Neural cell (in vitro differentiated cells): ENCODE results near the gene ATP2A2. TPM values are rescaled to one million over a fixed set of nuclear protein-coding genes. Genes with fewer than 3 reads are reported as not detected.

Source experiments
- H2AFZ ChIP-seq: fragments of 200-600, 300-800 bp; sonication (generic), shearing (Covaris generic); 2 replicates; pipeline ENCODE4 v1.6.0; 2014; ENCODE audit warnings: low read depth, mild to moderate bottlenecking, antibody characterized with exemption, low read length, moderate library complexity
- H3F3A ChIP-seq: fragments of 200-600 bp; shearing (Covaris generic); 2 replicates; pipeline ENCODE4 v1.6.1; 2016; ENCODE audit warnings: mild to moderate bottlenecking, moderate library complexity, mixed read lengths, antibody characterized with exemption, low read length; ENCODE audit not compliant: insufficient read depth, poor library complexity, severe bottlenecking
- H3K27ac ChIP-seq: fragments of 200-600, 300-800 bp; sonication (generic), shearing (Covaris generic); 2 replicates; pipeline ENCODE4 v1.5.1; 2014; ENCODE audit warnings: mild to moderate bottlenecking, low read length, moderate library complexity
- H3K27me3 ChIP-seq: fragments of 300-800, 200-600 bp; sonication (generic), shearing (Covaris generic); 2 replicates; pipeline ENCODE4 v1.6.0; 2014; ENCODE audit warnings: mild to moderate bottlenecking, low read depth, low read length, moderate library complexity; ENCODE audit not compliant: insufficient read depth
- H3K36me3 ChIP-seq: fragments of 300-800, 200-600 bp; sonication (generic), shearing (Covaris generic); 2 replicates; pipeline ENCODE4 v1.5.1; 2014; ENCODE audit warnings: mild to moderate bottlenecking, antibody characterized with exemption, low read length, moderate library complexity; ENCODE audit not compliant: insufficient read depth
- H3K4me2 ChIP-seq: fragments of 300-800, 200-600 bp; sonication (generic), shearing (Covaris generic); 2 replicates; pipeline ENCODE4 v1.6.0; 2014; ENCODE audit warnings: mild to moderate bottlenecking, low read length
- H3K4me3 ChIP-seq: fragments of 300-800, 200-600 bp; sonication (generic), shearing (Covaris generic); 2 replicates; pipeline ENCODE4 v1.5.1; 2014; ENCODE audit warnings: mild to moderate bottlenecking, low read length, moderate library complexity
- H3K79me2 ChIP-seq: fragments of 200-600 bp; shearing (Covaris generic); replicated peaks from 2 replicates; pipeline ENCODE4 v1.6.0; 2014; ENCODE audit warnings: mild to moderate bottlenecking, low read length, moderate library complexity; ENCODE audit not compliant: insufficient read depth
- H3K9ac ChIP-seq: fragments of 300-800, 200-600 bp; sonication (generic), shearing (Covaris generic); 2 replicates; pipeline ENCODE4 v1.6.1; 2016; ENCODE audit warnings: mild to moderate bottlenecking, low read length, mixed read lengths
- H3K9me2 ChIP-seq: fragments of 200-600 bp; shearing (Covaris generic); 2 replicates; pipeline ENCODE4 v1.6.1; 2016; ENCODE audit warnings: mild to moderate bottlenecking, low read length, mixed read lengths; ENCODE audit not compliant: insufficient read depth
- H3K9me3 ChIP-seq: fragments of 200-600, 300-800 bp; sonication (generic), shearing (Covaris generic); 2 replicates; pipeline ENCODE4 v1.6.1; 2016; ENCODE audit warnings: mild to moderate bottlenecking, mixed run types, low read length, moderate library complexity, mixed read lengths
- H4K20me1 ChIP-seq: fragments of 200-600 bp; shearing (Covaris generic); 2 replicates; pipeline ENCODE4 v1.6.1; 2016; ENCODE audit warnings: mild to moderate bottlenecking, mixed run types; ENCODE audit not compliant: insufficient read depth
- EP300 ChIP-seq: fragments of 450-650 bp; conservative IDR thresholded peaks from 2 replicates; pipeline ENCODE4 v1.6.1; 2014; ENCODE audit warnings: antibody characterized with exemption, mild to moderate bottlenecking, moderate library complexity; ENCODE audit not compliant: poor library complexity, severe bottlenecking
- EZH2 ChIP-seq: fragments of 200-600, 300-800 bp; shearing (Covaris generic), sonication (generic); IDR thresholded peaks from 2 replicates; pipeline ENCODE4 v1.6.1; 2014; ENCODE audit warnings: antibody characterized with exemption, low read length, borderline replicate concordance, mild to moderate bottlenecking; ENCODE audit not compliant: insufficient read depth, poor library complexity, severe bottlenecking
- MXI1 ChIP-seq: fragments of 450-650 bp; conservative IDR thresholded peaks from 2 replicates; pipeline ENCODE4 v1.6.1; 2014; ENCODE audit warnings: antibody characterized with exemption, mild to moderate bottlenecking; ENCODE audit not compliant: poor library complexity, severe bottlenecking
- POLR2AphosphoS5 ChIP-seq: IDR thresholded peaks from 2 replicates; pipeline ENCODE4 v1.6.1; 2012
- RAD21 ChIP-seq: fragments of 450-650 bp; conservative IDR thresholded peaks from 2 replicates; pipeline ENCODE4 v1.6.1; 2014; ENCODE audit warnings: antibody characterized with exemption, mild to moderate bottlenecking, moderate library complexity
- REST ChIP-seq: IDR thresholded peaks from 2 replicates; pipeline ENCODE4 v1.6.1; 2012; ENCODE audit warnings: borderline replicate concordance
- SMC3 ChIP-seq: fragments of 450-650 bp; conservative IDR thresholded peaks from 2 replicates; pipeline ENCODE4 v1.6.1; 2014; ENCODE audit warnings: antibody characterized with exemption, mild to moderate bottlenecking, moderate library complexity; ENCODE audit not compliant: poor library complexity
- TAF1 ChIP-seq: IDR thresholded peaks from 2 replicates; pipeline ENCODE4 v1.6.1; 2012; ENCODE audit warnings: low read depth
- polyA plus RNA-seq: library from polyadenylated mRNA; depleted of rRNA; stranded (reverse); fragments of >200 nt; gene quantifications from 2 replicates; pipeline ENCODE4 v1.2.3, GENCODE V29; 2014
- TF ChIP-seq, protein P1 (sequence below): fragments of 450-650 bp; IDR thresholded peaks from 2 replicates; pipeline ENCODE4 v1.5.1; 2014; ENCODE audit warnings: antibody characterized with exemption, mild to moderate bottlenecking, moderate library complexity; ENCODE audit not compliant: poor library complexity, severe bottlenecking

The ATP2A2 gene
- polyA plus RNA-seq, 1 donor from 2014 or later = 49.0 TPM

DNA sequence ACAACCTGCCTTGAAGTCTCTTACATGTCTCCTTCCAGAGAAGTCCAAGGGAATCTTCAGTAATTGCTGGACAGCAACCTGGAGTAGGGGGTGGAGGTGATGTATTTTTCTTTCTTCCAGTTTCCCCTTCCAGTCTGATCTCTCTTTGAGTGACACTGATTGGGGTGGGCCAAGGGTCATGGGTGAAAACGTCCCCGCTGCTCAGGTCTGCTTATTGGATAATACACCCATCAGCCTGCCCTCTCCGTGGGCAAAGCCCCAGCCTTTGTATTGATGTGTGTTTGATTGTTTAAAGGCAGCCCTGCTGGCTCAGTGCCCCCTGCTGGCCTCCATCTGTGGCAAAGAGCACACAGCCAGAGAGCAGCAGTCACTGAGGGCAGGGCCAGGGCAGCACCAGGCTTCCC is 35.7 kb upstream of the ATP2A2 start:
- Histone ChIP-seq H3K4me2 (no peak overlapping the region), H3K79me2 (no peaks in the 10 kb centered on the region)

GRCh38 chr12:110246636-110247339 is 34.3 kb upstream of the ATP2A2 start:
- Histone ChIP-seq H3K9me3 (no peaks in the 10 kb centered on the region), H3K27ac (no peak overlapping the region), H3K4me3 (no peak overlapping the region), H3K9me2 (no peaks in the 10 kb centered on the region), H2AFZ (no peak overlapping the region), H3K9ac (no peak overlapping the region), H3K27me3 (no peaks in the 10 kb centered on the region), H3F3A (no peaks in the 10 kb centered on the region), H3K4me2 (no peak overlapping the region), H4K20me1 (no peaks in the 10 kb centered on the region), H3K36me3 (no peaks in the 10 kb centered on the region), H3K79me2 (no peaks in the 10 kb centered on the region)
- TF ChIP-seq EP300 = no peak
- TF ChIP-seq MXI1 = no peak

More for the DNA sequence above, 35.7 kb upstream of the ATP2A2 start:
- Histone ChIP-seq H2AFZ (no peak overlapping the region), H3K27ac (no peak overlapping the region), H3K9me2 (no peaks in the 10 kb centered on the region), H3K4me3 (no peak overlapping the region), H3K27me3 (no peaks in the 10 kb centered on the region), H3K9ac (no peak overlapping the region), H3K36me3 (no peaks in the 10 kb centered on the region), H4K20me1 (no peaks in the 10 kb centered on the region), H3F3A (no peaks in the 10 kb centered on the region), H3K9me3 (no peaks in the 10 kb centered on the region)
- TF ChIP-seq EP300 = no peak
- no peak for TF ChIP-seq SMC3
- no peak for TF ChIP-seq POLR2AphosphoS5
- no peak for TF ChIP-seq EZH2
- TF ChIP-seq RAD21 = no peak

- Histone ChIP-seq H3K36me3 (no peaks in the 10 kb centered on the region), H3K9me3 (no peaks in the 10 kb centered on the region), H3K79me2 (no peaks in the 10 kb centered on the region), H3K27ac (no peak overlapping the region), H3K27me3 (no peaks in the 10 kb centered on the region), H3K4me3 (no peak overlapping the region), H3F3A (no peaks in the 10 kb centered on the region), H3K4me2 (no peak overlapping the region), H3K9ac (no peak overlapping the region), H4K20me1 (no peaks in the 10 kb centered on the region), H2AFZ (no peak overlapping the region), H3K9me2 (no peaks in the 10 kb centered on the region)
- no peak for TF ChIP-seq MXI1
- TF ChIP-seq SMC3 = no peak
- no peak for TF ChIP-seq EP300
- TF ChIP-seq RAD21 = no peak
- TF ChIP-seq, protein P1, sequence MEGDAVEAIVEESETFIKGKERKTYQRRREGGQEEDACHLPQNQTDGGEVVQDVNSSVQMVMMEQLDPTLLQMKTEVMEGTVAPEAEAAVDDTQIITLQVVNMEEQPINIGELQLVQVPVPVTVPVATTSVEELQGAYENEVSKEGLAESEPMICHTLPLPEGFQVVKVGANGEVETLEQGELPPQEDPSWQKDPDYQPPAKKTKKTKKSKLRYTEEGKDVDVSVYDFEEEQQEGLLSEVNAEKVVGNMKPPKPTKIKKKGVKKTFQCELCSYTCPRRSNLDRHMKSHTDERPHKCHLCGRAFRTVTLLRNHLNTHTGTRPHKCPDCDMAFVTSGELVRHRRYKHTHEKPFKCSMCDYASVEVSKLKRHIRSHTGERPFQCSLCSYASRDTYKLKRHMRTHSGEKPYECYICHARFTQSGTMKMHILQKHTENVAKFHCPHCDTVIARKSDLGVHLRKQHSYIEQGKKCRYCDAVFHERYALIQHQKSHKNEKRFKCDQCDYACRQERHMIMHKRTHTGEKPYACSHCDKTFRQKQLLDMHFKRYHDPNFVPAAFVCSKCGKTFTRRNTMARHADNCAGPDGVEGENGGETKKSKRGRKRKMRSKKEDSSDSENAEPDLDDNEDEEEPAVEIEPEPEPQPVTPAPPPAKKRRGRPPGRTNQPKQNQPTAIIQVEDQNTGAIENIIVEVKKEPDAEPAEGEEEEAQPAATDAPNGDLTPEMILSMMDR = no peak
- TF ChIP-seq TAF1 = no peak
- no peak for TF ChIP-seq POLR2AphosphoS5
- no peak for TF ChIP-seq REST
- no peak for TF ChIP-seq EZH2
These were observed 33.5 kb upstream of the ATP2A2 start for GRCh38 chr12:110247340-110248095.
